ENCODE measurements around the gene S100A12.
"Not testable (repeated sequence)": the region's sequence is repeated elsewhere in the genome, so short reads cannot be mapped to it uniquely, and the experiment has no call there.

Gene S100A12

GRCh38 chr1:153375511-153375910 lies at the start of gene S100A12:
S100A12 (minus strand) TSS chr1:153375621; CDS start chr1:153374592, 1,029 bp downstream.
- H3K27me3 Mint-ChIP-seq: peaks cover 45% of the 10 kb centered on the region
- no peak for ATAC-seq
- H3K36me3 Mint-ChIP-seq: no peaks in the 10 kb centered on the region
- no peak within 1 kb of the TSS for H3K27ac Mint-ChIP-seq
- H3K9me3 Mint-ChIP-seq: no peaks in the 10 kb centered on the region
- H3K4me3 Mint-ChIP-seq: no peak within 1 kb of the TSS
- H3K4me1 Mint-ChIP-seq: no peaks in the 10 kb centered on the region

GRCh38 chr1:153422450-153423068 lies 47.1 kb upstream of the S100A12 start:
- Mint-ChIP-seq H3K36me3 (no peaks in the 10 kb centered on the region), H3K4me1 (no peaks in the 10 kb centered on the region), H3K27me3 (peaks cover 67% of the 10 kb centered on the region), H3K27ac (no peak overlapping the region), H3K9me3 (peaks cover 3% of the 10 kb centered on the region), H3K4me3 (no peak overlapping the region)
- ATAC-seq: no peak

GRCh38 chr1:153420306-153420705 lies 44.9 kb upstream of the S100A12 start:
- ATAC-seq: no peak
- Mint-ChIP-seq H3K27ac (no peak overlapping the region), H3K4me1 (peaks cover 8% of the 10 kb centered on the region), H3K4me3 (no peak overlapping the region), H3K9me3 (peaks cover 3% of the 10 kb centered on the region), H3K27me3 (peaks cover 48% of the 10 kb centered on the region), H3K36me3 (no peaks in the 10 kb centered on the region)

GRCh38 chr1:153419436-153419793 lies 44.0 kb upstream of the S100A12 start:
- H3K9me3 Mint-ChIP-seq, H3K4me3 Mint-ChIP-seq, H3K36me3 Mint-ChIP-seq, H3K27ac Mint-ChIP-seq, ATAC-seq, H3K4me1 Mint-ChIP-seq: not testable (repeated sequence)
- H3K27me3 Mint-ChIP-seq: peaks cover 39% of the 10 kb centered on the region

GRCh38 chr1:153418758-153419435 lies 43.5 kb upstream of the S100A12 start:
- not testable (repeated sequence) for H3K4me1 Mint-ChIP-seq, H3K4me3 Mint-ChIP-seq, H3K9me3 Mint-ChIP-seq, ATAC-seq, H3K36me3 Mint-ChIP-seq, H3K27ac Mint-ChIP-seq
- H3K27me3 Mint-ChIP-seq: peaks cover 34% of the 10 kb centered on the region

- H3K27ac Mint-ChIP-seq: no peak overlapping the region
- peaks cover 34% of the 10 kb centered on the region for H3K27me3 Mint-ChIP-seq
- H3K4me1 Mint-ChIP-seq: peaks cover 8% of the 10 kb centered on the region
- H3K9me3 Mint-ChIP-seq: peaks cover 6% of the 10 kb centered on the region
- ATAC-seq: no peak
- H3K36me3 Mint-ChIP-seq: no peaks in the 10 kb centered on the region
- H3K4me3 Mint-ChIP-seq: no peak overlapping the region
Observed at GRCh38 chr1:153417136-153417888, 41.9 kb upstream of the S100A12 start.

- Mint-ChIP-seq H3K4me1 (peaks cover 8% of the 10 kb centered on the region), H3K9me3 (peaks cover 11% of the 10 kb centered on the region), H3K36me3 (no peaks in the 10 kb centered on the region), H3K27ac (no peak within 1 kb of the TSS), H3K4me3 (no peak within 1 kb of the TSS), H3K27me3 (peaks cover 29% of the 10 kb centered on the region)
- ATAC-seq: peak; percentile 66
Observed at GRCh38 chr1:153415850-153416570, 40.6 kb upstream of the S100A12 start, which contains the start of gene S100A7A. S100A7A (plus strand) TSS chr1:153416520; CDS start chr1:153418083, 1,563 bp downstream.

GRCh38 chr1:153413961-153414360 lies 38.5 kb upstream of the S100A12 start:
- not testable (repeated sequence) for H3K27ac Mint-ChIP-seq, ATAC-seq, H3K4me1 Mint-ChIP-seq, H3K4me3 Mint-ChIP-seq, H3K36me3 Mint-ChIP-seq
- Mint-ChIP-seq H3K9me3 (peaks cover 11% of the 10 kb centered on the region), H3K27me3 (peaks cover 26% of the 10 kb centered on the region)

GRCh38 chr1:153407274-153407673 lies 31.9 kb upstream of the S100A12 start:
- not testable (repeated sequence) for H3K27ac Mint-ChIP-seq, H3K4me3 Mint-ChIP-seq, H3K4me1 Mint-ChIP-seq, ATAC-seq, H3K9me3 Mint-ChIP-seq, H3K36me3 Mint-ChIP-seq
- H3K27me3 Mint-ChIP-seq: peaks cover 60% of the 10 kb centered on the region

- peaks cover 60% of the 10 kb centered on the region for H3K27me3 Mint-ChIP-seq
- H3K9me3 Mint-ChIP-seq, H3K27ac Mint-ChIP-seq, ATAC-seq, H3K4me3 Mint-ChIP-seq, H3K4me1 Mint-ChIP-seq, H3K36me3 Mint-ChIP-seq: not testable (repeated sequence)
Observed at GRCh38 chr1:153405825-153406599, 30.6 kb upstream of the S100A12 start.

GRCh38 chr1:153404768-153405167 lies 29.3 kb upstream of the S100A12 start:
- no peak overlapping the region for H3K27ac Mint-ChIP-seq
- ATAC-seq: peak; percentile 41
- H3K27me3 Mint-ChIP-seq: peaks cover 51% of the 10 kb centered on the region
- H3K9me3 Mint-ChIP-seq: no peaks in the 10 kb centered on the region
- H3K4me3 Mint-ChIP-seq: no peak overlapping the region
- no peaks in the 10 kb centered on the region for H3K36me3 Mint-ChIP-seq
- H3K4me1 Mint-ChIP-seq: no peaks in the 10 kb centered on the region

- Mint-ChIP-seq H3K4me1 (no peaks in the 10 kb centered on the region), H3K27me3 (peaks cover 51% of the 10 kb centered on the region), H3K36me3 (no peaks in the 10 kb centered on the region), H3K27ac (no peak overlapping the region), H3K4me3 (no peak overlapping the region), H3K9me3 (no peaks in the 10 kb centered on the region)
- no peak for ATAC-seq
Observed at GRCh38 chr1:153404086-153404635, 28.7 kb upstream of the S100A12 start.

GRCh38 chr1:153403421-153404085 lies 28.1 kb upstream of the S100A12 start:
- Mint-ChIP-seq H3K36me3 (no peaks in the 10 kb centered on the region), H3K4me1 (no peaks in the 10 kb centered on the region), H3K27me3 (peaks cover 51% of the 10 kb centered on the region), H3K9me3 (no peaks in the 10 kb centered on the region), H3K4me3 (no peak overlapping the region), H3K27ac (no peak overlapping the region)
- ATAC-seq: no peak

- Mint-ChIP-seq H3K27me3 (peaks cover 48% of the 10 kb centered on the region), H3K9me3 (no peaks in the 10 kb centered on the region), H3K27ac (no peak overlapping the region), H3K4me3 (no peak overlapping the region), H3K36me3 (no peaks in the 10 kb centered on the region), H3K4me1 (no peaks in the 10 kb centered on the region)
- no peak for ATAC-seq
Observed at GRCh38 chr1:153402226-153402625, 26.8 kb upstream of the S100A12 start.

Measured in stimulated activated memory B cell treated with anti-CD40 and anti-IgM and Interleukin-4, amounts not matched to agents 10 μg/mL and 1 μg/mL and 100 μg/mL, for 72 hours (primary cell).